Erythroblast (primary cell): ENCODE results near the gene FBL.

Source experiments
- GATA1 ChIP-seq: IDR thresholded peaks from 2 replicates; pipeline ENCODE4 v1.6.1; 2011; ENCODE audit warnings: low read depth, mild to moderate bottlenecking, control low read depth, low read length, moderate library complexity
- POLR2A ChIP-seq: IDR thresholded peaks from 2 replicates; pipeline ENCODE4 v1.6.1; 2011; ENCODE audit warnings: mild to moderate bottlenecking, low read length

DNA sequence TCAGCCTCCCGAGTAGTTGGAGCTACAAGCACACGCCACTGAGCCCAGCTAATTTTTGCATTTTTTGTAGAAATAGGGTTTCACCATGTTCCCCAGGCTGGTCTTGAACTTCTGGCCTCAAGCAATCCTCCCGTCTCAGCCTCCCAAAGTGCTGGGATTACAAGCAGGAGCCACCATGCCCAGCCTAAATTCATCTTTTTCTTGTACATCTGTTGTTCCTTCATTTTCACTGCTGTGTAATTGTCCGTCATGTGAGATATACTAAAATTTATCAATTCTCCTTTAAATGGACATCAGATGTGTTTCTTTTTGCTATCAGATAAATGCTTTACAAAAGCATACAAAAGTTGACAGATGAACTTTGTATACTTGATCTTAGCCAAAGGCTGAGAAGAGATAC lies 35.1 kb downstream of the FBL start:
- TF ChIP-seq POLR2A: no peak
- no peak for TF ChIP-seq GATA1
